SHP77 (cell line): ENCODE measurements around the gene PAPSS2.

ENCODE experiments used
- DNase-seq, 2 experiments: peaks; one replicate each; lab custom pipeline; 2025; lab: John Stamatoyannopoulos, UW

PAPSS2 gene

DNA sequence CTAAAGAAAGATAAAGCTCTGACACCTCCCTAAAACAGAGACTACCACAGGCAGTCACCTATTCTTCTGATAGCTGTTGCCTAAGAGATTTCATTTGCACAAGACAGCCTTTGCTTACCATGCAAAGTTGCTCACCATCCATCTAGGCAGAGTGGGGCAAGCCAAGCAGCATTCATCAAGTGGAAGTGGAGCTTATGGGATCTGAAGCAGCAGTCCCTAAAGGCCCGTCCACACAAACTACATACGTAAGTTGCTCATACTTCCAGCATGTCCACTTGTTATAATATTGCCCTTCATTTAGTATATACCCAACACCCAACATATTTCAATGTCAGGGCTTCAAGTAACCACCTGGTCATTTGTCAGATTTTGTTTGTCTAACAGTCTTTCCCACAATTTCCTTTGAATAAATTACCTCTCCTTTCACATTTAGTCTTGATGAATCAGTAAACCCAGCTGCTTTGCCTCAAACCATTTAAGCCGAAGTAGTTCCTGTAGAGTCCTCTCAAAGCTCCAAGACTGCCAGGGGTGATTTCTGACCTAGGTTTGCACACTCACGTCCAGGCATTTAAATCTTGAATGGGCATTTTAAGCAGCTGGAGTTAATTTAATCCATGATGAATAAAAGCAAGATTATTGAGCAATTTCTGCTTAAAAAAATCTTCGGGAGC, 90.5 kb downstream of the PAPSS2 start:
- no peak for DNase-seq

DNA sequence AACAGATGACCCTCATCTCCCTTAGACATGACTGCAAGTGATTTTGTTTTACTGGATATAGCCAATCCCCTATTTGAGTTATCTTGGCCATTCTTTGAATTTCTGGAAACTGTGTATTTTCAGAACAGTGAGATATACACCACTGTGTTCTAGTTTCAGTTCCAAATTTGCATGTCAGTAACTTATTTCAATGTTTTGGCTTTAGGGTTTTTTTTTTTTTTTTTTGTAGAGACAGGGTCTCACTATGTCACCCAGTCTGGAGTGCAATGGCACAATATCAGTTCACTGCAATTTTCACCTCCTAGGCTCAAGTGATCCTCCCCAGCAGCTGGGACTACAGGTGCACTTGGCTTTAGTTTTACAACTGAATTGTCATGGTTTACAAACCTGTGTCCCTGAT, 91.1 kb downstream of the PAPSS2 start:
- DNase-seq = no peak

DNA sequence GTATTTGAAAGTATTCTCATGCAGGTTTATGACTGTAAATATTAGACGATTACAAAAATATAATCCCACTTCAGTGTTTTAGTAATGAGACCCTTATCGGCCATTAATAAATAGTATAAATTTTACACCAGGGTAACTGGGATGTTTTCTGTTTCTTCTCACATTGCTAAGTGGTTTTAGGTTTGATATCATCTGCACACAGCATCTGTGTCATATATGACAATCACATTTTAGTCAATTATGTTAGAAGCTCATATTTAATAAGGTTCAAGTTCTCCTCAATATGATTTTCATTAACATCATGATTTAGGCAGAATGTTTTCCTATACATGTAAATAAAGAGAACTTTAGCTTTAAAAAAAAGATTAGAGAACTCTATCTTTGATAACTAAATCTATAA, 91.6 kb downstream of the PAPSS2 start:
- no peak for DNase-seq

DNA sequence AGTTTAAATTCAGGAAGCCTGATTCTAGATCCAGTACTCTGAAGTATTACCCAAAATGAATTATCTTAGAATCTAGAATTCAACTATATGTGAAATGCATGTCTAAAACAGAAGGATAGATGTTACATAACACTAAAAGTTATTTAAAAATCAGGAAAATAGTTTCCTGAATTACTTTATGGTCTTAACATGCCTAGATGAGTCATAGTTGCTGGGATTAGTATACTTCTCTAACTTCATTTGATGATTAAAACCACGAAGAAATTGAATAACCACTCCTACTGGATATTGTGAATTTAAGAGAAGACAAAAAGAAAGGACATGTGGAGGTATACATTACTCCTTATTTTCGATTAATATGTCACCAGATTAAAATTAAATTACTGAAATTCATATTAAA, 92.9 kb downstream of the PAPSS2 start:
- no peak for DNase-seq

DNA sequence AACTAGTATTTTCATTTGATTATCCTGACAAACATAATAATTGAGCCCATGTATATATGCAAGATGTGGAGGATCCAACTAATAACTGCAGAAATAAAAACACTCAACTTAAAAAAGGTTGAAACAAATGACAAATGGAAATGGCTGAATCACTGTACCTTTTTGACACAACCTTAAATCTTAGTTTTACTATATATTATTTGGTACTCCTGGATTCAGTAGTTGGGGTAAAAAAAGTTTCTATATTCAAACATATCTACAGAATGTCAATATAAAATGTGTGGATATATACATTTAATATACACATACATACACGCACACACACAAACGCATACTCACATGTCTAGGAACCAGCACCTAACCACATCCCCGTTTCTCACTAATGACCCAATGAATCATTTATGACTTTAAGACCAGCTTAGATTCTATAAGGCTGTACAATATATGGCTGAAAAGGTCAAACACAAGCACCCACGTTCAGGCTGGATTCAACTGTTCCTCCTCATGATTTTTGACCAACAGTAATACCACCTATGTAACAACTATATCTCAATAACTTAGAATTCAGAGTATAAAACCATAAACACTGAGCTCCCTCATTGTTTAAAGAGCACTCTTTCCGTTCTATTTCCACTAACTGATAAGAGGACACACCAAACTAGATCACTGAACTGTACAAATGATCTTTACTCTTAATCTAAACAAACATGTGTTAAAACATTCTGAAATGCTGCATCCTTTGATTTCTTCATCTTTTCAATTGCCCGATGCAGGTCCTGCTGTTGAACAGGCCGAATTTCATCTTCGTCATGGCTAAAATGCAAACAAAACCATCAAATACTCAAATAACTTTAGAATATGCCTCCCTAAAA, 94.6 kb downstream of the PAPSS2 start:
- DNase-seq = no peak

DNA sequence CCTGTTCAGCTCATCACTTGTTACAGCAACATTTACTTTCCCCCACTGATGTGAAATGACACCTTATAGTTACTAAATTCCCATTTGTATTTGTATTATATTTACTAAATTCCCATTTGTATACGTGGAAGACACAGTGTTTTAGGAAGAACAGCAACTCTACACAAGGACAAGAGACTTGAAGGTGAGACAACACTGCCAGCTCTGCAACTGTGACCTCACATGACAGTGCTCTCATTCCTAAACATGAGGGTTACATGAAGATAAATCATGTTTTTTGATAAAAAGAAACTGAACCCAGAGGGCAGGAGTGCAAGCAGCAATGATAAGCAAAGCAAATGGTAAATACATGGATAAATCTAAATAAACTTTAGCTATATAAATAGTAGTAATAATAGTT, 98.0 kb downstream of the PAPSS2 start:
- no peak for DNase-seq

DNA sequence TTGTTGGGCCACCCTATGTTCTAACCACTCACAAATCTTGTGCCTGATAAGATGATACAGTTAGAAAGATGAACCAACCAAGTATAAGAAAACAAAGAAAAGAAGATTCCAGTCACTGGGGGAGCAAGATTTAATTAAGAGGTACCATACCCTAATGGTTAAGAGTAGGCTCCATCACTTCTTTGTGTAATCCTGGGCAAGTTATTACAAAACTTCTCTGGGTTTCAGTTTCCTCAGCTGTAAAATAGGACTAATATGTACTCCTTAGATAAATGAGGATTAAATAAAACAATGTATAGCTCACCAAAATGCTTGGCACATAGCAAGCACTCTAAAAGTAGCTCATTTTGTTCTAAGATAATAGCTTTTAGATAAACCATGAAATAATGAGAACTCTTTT, 99.9 kb downstream of the PAPSS2 start:
- no peak for DNase-seq

DNA sequence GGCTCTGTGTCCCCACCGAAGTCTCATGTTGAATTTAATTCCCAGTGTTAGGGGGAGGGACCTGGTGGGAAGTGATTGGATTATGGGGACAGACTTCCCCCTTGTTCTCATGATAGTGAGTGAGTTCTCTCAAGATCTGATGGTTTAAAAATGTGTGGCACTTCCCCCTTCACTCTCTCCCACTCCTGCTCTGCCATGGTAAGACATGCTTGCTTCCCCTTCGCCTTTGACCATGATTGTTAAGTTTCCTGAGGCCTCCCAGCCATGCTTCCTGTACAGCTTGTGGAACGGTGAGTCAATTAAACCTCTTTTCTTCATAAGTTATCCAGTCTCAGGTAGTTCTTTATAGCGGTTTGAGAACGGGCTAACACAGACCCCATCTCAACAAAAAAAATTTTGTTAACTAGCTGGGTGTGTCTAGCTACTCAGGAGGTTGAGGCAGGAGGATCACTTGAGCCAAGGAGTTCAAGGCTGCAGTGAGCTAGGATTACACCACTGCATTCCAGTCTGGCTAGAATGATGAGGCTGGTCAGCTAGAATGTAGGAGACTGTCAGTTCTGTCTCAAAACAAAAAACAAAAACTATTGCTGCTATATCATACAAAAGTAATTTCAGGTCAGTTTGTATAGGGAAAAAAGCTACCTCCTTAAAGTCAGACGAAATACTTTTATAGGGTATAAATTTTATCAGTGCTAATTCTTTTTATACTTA, 100.7 kb downstream of the PAPSS2 start:
- DNase-seq = no peak

DNA sequence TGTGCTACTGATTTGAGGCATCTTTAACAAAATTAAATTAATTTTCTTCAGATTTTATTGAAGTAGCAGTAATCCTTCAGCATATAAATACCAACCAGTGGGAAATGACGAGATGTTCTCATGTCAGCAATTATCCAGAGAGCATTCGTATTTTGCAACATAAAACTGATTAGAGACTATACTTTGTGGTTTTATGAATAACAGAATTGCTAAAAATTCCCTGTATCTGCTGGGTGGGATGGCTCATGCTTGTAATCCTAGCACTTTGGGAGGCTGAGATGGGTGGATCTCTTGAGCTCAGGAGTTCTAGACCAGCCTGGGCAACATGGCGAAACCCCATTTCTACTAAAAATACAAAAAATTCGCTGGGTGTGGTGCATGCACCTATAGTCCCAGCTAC, 101.5 kb downstream of the PAPSS2 start:
- DNase-seq = no peak

DNA sequence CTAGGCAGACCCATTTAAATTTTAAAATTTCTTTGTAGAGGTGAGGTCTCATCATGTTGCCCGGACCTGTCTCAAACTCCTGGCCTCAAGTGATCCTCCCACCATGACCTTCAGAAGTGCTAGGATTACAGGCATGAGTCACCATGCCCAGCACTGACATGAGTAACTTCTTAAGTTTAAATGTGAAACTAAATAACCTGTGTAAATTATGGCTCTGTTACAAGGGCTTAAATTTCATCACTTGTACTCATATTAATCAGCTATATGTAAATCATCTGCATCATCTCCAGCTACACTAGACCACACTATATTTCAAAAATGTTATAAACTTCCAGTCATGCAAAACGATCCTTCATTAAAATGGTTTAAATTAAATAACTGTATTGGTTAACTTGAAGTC, 102.2 kb downstream of the PAPSS2 start:
- no peak for DNase-seq

DNA sequence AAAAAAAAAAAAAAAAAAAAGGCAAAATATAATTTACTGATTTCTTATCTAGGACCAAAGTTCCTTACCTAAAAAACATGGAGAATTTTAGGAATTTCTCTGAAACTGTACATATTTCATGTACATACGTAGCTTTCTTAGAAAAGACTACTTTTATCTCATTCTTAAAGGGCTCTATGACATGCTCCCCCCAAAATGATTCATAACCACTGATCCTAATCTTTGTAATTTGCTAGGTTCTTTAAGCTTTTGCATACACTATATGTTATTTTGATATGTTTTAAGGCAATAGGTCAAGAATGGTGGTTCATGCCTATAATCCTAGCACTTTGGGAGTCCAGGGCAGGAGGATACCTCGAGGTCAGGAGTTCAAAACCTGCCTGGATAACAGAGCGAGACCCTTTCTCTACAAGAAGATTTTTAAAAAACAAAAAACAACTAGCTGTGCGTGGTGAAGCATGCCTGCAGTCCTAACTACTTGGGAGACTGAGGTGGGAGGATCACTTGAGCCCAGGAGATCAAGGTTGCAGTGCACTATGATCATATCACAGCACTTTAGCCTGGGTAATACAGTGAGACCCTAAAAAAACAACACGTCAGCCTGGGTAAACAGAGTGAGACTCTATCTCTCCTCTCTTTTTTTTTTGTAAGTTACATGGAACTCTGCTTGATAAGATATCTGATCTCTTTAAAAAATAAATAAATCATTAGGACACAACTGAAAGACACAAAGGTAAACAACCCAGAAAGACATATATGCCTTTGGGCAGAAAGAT, 103.6 kb downstream of the PAPSS2 start:
- DNase-seq = no peak

DNA sequence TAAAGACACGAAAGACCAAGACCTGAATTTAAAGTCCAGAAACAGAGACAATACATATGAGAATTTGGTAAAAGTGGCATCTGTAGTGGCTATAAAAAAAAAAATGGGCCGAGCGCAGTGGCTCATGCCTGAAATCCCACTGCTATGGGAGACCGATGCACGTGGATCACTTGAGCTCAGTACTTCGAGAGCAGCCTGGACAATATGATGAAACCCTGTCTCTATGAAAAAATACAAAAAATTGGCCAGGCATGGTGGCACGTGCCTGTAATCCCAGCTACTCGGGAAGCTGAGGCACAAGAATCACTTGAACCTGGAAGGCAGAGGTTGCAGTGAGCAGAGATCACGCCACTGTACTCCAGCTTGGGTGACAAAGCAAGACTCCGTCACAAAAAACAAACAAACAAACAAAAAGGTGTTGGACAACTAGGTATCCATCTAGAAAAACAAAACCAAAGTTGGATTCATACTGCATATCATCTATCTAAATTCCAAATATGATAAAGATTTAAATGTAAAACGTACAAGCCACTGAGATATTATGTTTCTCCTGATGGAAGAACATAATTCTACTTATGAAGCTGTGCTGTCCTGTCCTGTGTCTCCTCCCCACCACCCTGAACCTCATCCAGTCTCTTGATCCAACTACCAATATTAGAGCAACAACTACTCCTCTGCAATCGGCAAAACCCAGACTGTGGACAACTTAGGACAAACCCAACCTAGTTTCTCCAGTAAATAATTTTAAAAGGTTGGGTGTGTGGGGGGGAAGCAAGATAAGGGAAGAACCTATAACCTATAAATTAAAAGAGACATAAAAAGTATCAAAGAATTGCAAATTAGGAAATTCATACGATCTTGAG, 104.6 kb downstream of the PAPSS2 start:
- no peak for DNase-seq

DNA sequence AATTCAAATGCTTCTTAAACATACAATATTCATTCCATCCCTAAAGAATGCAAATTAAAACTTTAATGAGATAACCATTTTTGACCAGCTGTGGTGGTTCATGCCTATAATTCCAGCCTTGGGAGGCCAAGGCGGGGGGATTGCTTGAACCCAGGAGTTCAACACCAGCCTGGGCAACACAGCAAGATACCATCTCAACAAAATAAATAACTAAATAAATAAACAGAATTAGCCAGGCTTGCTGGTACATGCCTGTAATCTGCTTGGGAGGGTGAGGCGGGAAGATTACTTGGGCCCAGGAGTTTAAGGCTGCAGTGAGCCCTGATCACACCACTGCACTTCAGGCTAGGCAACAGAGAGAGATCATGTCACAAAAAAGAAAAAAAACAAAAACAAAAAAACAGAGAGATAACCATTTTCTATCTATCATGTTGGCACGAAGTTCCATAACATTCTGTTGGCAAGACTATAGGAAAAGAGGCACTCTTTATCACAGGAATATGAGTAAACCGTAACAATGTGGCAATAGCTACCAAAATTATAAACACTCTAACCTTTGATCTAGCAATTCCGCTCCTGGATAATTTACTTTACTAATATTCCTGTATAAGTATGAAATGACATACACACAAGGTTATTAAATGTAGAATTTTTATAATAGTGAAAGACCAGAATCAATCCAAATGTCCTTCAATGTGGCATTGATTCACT, 106.1 kb downstream of the PAPSS2 start:
- DNase-seq = no peak

DNA sequence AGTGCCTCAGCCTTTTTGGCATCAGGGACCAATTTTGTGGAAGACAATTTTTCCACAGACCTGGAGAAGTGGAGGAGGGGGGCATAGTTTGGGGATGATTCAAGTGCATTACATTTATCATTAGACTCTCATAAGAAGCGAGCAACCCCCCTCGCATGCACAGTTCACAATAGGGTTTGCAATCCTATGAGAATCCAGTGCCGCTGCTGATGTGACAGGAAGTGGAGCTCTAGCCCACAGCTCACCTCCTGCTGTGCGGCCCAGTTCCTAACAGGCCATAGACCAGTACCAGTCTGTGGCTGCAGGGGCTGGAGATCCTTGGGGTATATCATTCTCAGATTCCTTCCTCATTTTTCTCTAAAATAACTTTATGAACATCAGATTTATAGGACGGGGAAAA, 107.6 kb downstream of the PAPSS2 start:
- DNase-seq = no peak

DNA sequence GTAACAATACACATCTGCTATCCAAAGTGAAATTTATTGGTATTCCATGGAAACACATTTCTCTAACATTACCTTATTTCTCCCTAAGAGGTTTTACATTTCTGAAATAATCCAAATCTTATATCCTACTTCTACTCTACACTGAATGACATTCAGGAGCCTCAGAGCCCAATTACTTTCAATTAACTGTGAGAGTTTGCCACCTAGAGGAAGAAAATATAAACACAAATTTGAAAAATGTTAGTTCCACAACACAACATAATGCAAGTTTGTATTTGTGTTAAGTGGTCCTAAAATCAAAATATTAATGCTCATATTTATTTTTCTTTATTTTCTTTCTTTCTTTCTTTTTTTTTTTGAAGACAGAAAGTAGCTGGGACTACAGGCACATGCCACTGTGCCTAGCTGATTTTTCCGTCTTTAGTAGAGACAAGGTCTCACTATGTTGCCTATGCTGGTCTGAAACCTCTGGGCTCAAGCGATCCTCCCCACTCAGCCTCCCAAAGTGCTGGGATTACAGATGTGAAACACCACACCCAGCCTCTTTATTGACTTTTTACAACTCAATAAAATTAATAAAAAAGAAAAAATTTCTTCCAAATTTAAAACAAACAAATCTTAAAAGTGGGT, 112.3 kb downstream of the PAPSS2 start:
- DNase-seq = peak in 1 of 2 experiments; percentile 2

DNA sequence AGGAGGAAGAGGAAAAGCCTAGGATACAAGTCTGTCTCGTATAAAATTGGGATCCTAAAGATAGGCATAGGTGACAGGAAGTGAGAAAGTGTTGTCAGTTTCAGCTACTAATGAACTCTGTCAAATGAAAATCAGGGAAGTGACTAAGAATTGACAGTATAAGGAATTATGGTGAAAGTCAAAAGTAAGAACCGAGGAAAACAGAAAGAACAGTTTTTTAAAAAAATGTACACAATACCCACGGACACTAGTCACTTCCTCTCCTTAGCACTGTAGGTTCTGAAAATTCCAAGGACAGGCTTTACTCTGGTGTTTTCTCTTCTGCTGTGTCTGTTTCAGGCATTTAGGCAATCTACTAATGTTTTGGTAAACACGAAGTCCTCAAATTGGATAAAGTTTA, 116.1 kb downstream of the PAPSS2 start:
- no peak for DNase-seq

DNA sequence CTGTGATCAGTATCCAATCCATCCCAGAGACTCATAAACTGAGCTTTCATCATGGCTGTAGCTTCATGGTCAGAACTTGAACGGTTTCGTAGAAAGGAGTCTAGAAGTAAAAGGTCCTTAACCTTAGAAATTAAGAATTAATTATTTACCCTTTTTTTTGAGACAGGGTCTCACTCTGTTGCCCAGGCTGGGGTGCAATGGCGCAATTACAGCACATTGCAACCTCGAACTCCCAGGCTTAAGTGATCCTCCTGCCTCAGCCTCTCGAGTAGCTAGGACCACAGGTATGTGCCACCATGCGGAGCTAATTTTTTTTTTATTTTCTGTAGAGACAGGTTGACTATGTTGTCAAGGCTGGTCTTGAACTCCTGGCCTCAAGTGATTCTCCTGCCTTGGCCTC, 116.7 kb downstream of the PAPSS2 start:
- DNase-seq = no peak

DNA sequence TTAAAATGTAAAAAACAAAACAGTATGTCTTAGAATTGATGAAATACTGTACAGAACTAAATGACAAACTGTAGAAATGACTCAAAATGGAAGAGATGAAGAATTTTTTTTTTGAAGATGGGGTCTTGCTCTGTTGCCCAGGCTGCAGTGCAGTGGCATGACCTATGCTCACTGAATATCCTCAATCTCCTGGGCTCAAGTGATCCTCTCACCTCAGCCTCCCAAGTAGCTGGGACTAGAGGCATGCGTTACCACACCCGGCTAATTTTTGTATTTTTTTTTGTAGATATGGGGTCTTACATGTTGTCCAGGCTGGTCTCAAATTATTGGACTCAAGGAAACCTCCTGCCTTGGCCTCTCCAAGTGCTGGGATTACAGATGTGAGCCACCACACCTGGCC, 121.9 kb downstream of the PAPSS2 start:
- DNase-seq = no peak

DNA sequence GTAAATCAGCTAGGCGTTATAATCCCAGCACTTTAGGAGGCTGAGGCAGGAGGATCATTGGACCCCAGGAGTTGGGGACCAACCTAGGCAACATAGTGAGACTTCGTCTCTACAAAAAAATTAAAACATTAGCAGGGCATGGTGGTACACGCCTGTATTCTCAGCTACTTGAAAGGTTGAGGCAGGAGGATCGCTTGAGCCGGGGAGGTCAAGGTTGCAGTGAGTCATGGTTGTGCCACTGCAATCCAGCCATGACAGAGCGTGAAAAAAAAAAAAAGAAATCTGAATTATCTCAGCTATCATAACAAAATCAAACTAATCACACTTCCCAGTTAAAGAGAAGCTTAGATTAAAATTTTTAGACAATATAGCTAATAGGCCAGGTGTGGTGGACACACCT, 123.0 kb downstream of the PAPSS2 start:
- no peak for DNase-seq

DNA sequence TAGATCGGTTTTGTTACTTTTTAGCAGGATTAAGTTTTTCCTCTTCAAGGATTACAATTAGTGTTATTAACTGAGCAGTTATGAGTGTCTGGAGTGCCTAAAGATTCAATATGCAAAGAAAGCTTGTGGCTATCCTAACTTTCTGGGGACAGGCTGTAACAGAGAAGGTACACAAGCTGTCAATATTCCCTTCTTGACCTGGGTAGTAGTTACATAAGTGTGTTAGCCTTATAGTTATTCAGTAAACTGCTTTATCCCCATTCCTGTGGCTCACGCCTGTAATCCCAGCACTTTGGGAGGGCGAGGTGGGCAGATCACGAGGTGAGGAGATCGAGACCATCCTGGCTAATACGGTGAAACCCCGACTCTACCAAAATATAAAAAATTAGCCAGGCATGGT, 126.7 kb downstream of the PAPSS2 start:
- DNase-seq = no peak
